Measurements from ENCODE around the gene ABLIM1. TPM values are rescaled to one million over a fixed set of nuclear protein-coding genes. Genes with fewer than 3 reads are reported as not detected.

The ABLIM1 gene
- total RNA-seq, 4 donors from 2014 or later, result 152 to 373 (median 209) TPM

- Histone ChIP-seq H3K27me3 (no peaks in the 10 kb centered on the region), H3K9me3 (no peaks in the 10 kb centered on the region), H3K36me3 (no peaks in the 10 kb centered on the region), H3K27ac (peak overlapping the region in 1 of 4 donors; percentile 57), H3K4me1 (peaks cover 0 to 18% (median 0%) of the 10 kb centered on the region in 4 donors), H3K4me3 (no peak overlapping the region)
- 100% methylated on average over 1 of the region's 1 CpG for WGBS, 2 donors
- TF ChIP-seq POLR2A (IDR thresholded peaks at IDR 0.05) (no peak), CTCF (IDR thresholded peaks at IDR 0.05) (no peak), EP300 (IDR thresholded peaks at IDR 0.05) (no peak)
- DNase-seq (ENCODE audit: low spot score in 2 of 2), result no peak
These were observed 46.5 kb downstream of the ABLIM1 start for GRCh38 chr10:114611617-114612016.

- 89 to 90% methylated on average over 8 of the region's 8 CpGs for WGBS, 2 donors
- Histone ChIP-seq H3K36me3 (no peaks in the 10 kb centered on the region), H3K4me1 (peaks cover 0 to 28% (median 3%) of the 10 kb centered on the region in 4 donors), H3K9me3 (no peaks in the 10 kb centered on the region), H3K4me3 (no peak overlapping the region), H3K27ac (peak overlapping the region in 1 of 4 donors; percentile 78), H3K27me3 (no peaks in the 10 kb centered on the region)
- DNase-seq (ENCODE audit: low spot score in 2 of 2), result no peak
- no peak for TF ChIP-seq CTCF (IDR thresholded peaks at IDR 0.05)
- TF ChIP-seq EP300 (IDR thresholded peaks at IDR 0.05), result peak; percentile 38 to 66
- TF ChIP-seq POLR2A (IDR thresholded peaks at IDR 0.05), result no peak
These were observed 48.3 kb downstream of the ABLIM1 start for GRCh38 chr10:114609518-114610426.

- WGBS, 2 donors, result 58 to 59% methylated on average over 8 of the region's 8 CpGs
- peak; percentile 45 to 73 for TF ChIP-seq EP300 (IDR thresholded peaks at IDR 0.05)
- no peak for TF ChIP-seq CTCF (IDR thresholded peaks at IDR 0.05)
- TF ChIP-seq POLR2A (IDR thresholded peaks at IDR 0.05), result no peak
- Histone ChIP-seq H3K4me1 (peaks cover 0 to 42% (median 9%) of the 10 kb centered on the region in 4 donors), H3K4me3 (no peak overlapping the region), H3K27ac (peak overlapping the region in 2 of 4 donors; percentile 57 to 78), H3K9me3 (no peaks in the 10 kb centered on the region), H3K36me3 (no peaks in the 10 kb centered on the region), H3K27me3 (no peaks in the 10 kb centered on the region)
- peak in 1 of 2 donors; percentile 27 for DNase-seq (ENCODE audit: low spot score in 2 of 2)
These were observed 50.6 kb downstream of the ABLIM1 start for GRCh38 chr10:114607358-114607998.

DNA sequence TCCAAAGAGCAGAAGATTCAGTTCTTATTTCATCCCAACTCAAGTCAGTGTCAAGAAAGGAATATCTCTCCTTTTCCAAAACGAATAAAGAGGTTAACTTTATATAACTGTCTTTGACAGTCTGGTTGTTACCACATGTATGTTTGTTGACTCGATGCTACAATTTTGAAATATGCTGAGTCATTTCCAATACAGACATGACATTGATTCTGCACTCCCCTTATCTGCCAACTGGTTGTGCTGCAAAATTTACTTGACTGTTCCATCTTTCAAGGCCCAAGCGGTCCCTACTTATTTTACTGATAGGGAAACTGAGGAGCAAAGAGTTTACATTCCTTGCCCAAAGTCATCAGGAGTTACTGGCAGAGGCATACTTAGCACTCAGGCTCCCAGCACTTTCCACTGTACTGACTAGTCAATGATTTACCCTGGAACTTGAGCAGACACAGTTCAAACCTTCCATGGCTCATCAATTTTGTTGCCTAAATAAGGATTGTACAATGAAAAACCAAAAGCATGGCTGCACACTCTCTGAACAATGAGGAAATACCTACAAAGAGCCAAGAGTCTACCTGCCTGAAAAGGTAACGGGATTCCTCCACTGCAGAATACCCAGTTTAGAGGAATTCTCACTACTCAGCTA is 52.8 kb downstream of the ABLIM1 start:
- Histone ChIP-seq H3K4me1 (peaks cover 0 to 42% (median 9%) of the 10 kb centered on the region in 4 donors), H3K27ac (peak overlapping the region in 2 of 4 donors; percentile 68 to 78), H3K9me3 (no peaks in the 10 kb centered on the region), H3K4me3 (no peak overlapping the region), H3K27me3 (no peaks in the 10 kb centered on the region), H3K36me3 (peaks cover 0 to 7% (median 0%) of the 10 kb centered on the region in 3 donors)
- no peak for DNase-seq (ENCODE audit: low spot score in 2 of 2)
- TF ChIP-seq CTCF (IDR thresholded peaks at IDR 0.05), result no peak
- no peak for TF ChIP-seq POLR2A (IDR thresholded peaks at IDR 0.05)
- no peak for TF ChIP-seq EP300 (IDR thresholded peaks at IDR 0.05)
- WGBS, 2 donors, result 63 to 71% methylated on average over 4 of the region's 4 CpGs
